Stomach (tissue), 9 donors: ENCODE data around the gene RNFT2. TPM values are rescaled to one million over a fixed set of nuclear protein-coding genes. Genes with fewer than 3 reads are reported as not detected.

Source experiments
- DNase-seq, 2 donors: peaks; one replicate each; pipeline versions ENCODE4 v3.0.0 to v3.0.0-alpha.2; 2013 to 2019
- H3K27ac ChIP-seq, 5 donors: fragments of 200-600 bp in 4 of 5; sonication (generic) in 4 of 5; one replicate each; pipeline ENCODE4 v1.5.1; 2013 to 2019; ENCODE audit warnings: mild to moderate bottlenecking in 1 of 5, moderate library complexity in 1 of 5
- H3K27me3 ChIP-seq, 3 donors: fragments of 200-600 bp; sonication (generic); one replicate each; pipeline ENCODE4 v1.5.1; 2017 to 2019; ENCODE audit warnings: mixed run types in 1 of 3
- H3K36me3 ChIP-seq, 4 donors: fragments of 200-600 bp; sonication (generic); 1 replicate in 3 of 4; 2 replicates in 1 of 4; pipeline ENCODE4 v1.5.1; 2016 to 2019
- H3K4me1 ChIP-seq, 4 donors: fragments of 200-600 bp; sonication (generic); one replicate each; pipeline ENCODE4 v1.5.1; 2016 to 2019
- H3K4me3 ChIP-seq, 4 donors: fragments of 200-600 bp; sonication (generic) in 3 of 4; one replicate each; pipeline ENCODE4 v1.5.1; 2016 to 2019; ENCODE audit warnings: mild to moderate bottlenecking in 1 of 4
- H3K9me3 ChIP-seq, 4 donors: fragments of 200-600 bp; sonication (generic); one replicate each; pipeline ENCODE4 v1.5.1; 2016 to 2019
- CTCF ChIP-seq, 7 experiments: fragments of 450-650 bp in 4 of 7; fragments of 200-600 bp in 3 of 7; sonication (generic) in 3 of 7; IDR thresholded peaks; one replicate each; pipeline ENCODE4 v1.5.1; 2016 to 2019; ENCODE audit warnings: antibody characterized with exemption in 7 of 7, control low read depth in 2 of 7, mild to moderate bottlenecking in 1 of 7
- EP300 ChIP-seq: sonication (generic); formaldehyde crosslinking; IDR thresholded peaks from one replicate; pipeline ENCODE4 v1.6.1; 2017; ENCODE audit warnings: antibody characterized with exemption
- POLR2A ChIP-seq, 4 donors: fragments of 450-650 bp; IDR thresholded peaks; one replicate each; pipeline ENCODE4 v1.6.1; 2016; ENCODE audit warnings: antibody characterized with exemption in 4 of 4, control low read depth in 2 of 4, mild to moderate bottlenecking in 1 of 4, moderate library complexity in 1 of 4
- POLR2AphosphoS5 ChIP-seq, 3 donors: sonication (generic); formaldehyde crosslinking; IDR thresholded peaks; one replicate each; pipeline ENCODE4 v1.6.1; 2016; ENCODE audit warnings: antibody characterized with exemption in 3 of 3
- WGBS, 5 donors: extraction: QIAGEN DNeasy Blood & Tissue Kit in 3 of 5; methylation state at CpG; one replicate each; pipeline versions ENCODE4 v1.1.5 to v1.1.7; 2013 to 2018; 5-methylcytosine and 5-hydroxymethylcytosine counted together
- intact Hi-C: fragments of 100-400 bp; cut with DNase I; formaldehyde crosslinking; loops from one replicate; pipeline ENCODE4 v1.15.1; 2023; ENCODE audit warnings: low total_unique reads
- polyA plus RNA-seq, 3 donors: library from polyadenylated mRNA; stranded (reverse); fragments of 200-250 nt; gene quantifications; one replicate each; pipeline ENCODE4 v1.2.3, GENCODE V29; 2013
- total RNA-seq, 5 donors: library from RNA; depleted of rRNA; stranded (reverse); fragments of >200 nt; gene quantifications; one replicate each; pipeline versions ENCODE4 v1.1.0 to v1.2.3, GENCODE V29; 2014 to 2016
- donor health status: healthy with polysubstance abuse.
- donor health status: Bipolar disorder and iron deficiency.
- donor health status: healthy.

The RNFT2 gene
- total and polyA plus RNA-seq, 8 donors, result 0.43 to 12.7 (median 1.6) TPM; not detected in 2

- no peak overlapping the region for H3K4me3 ChIP-seq
- 59 to 82% (median 77%) methylated on average over 1 of the region's 1 CpG for WGBS, 5 donors
- H3K27ac ChIP-seq, result no peak overlapping the region
These were observed 52.0 kb downstream of the RNFT2 start for GRCh38 chr12:116790066-116790465.

GRCh38 chr12:116792403-116792802 lies 54.3 kb downstream of the RNFT2 start:
- H3K27ac ChIP-seq, result no peak overlapping the region
- no peaks in the 10 kb centered on the region for H3K36me3 ChIP-seq
- 69 to 88% (median 83%) methylated on average over 10 of the region's 10 CpGs for WGBS, 5 donors
- no peak overlapping the region for H3K4me3 ChIP-seq
- no peaks in the 10 kb centered on the region for H3K9me3 ChIP-seq
- TF ChIP-seq POLR2A (IDR thresholded peaks at IDR 0.05) (no peak), CTCF (IDR thresholded peaks at IDR 0.05) (no peak), POLR2AphosphoS5 (IDR thresholded peaks at IDR 0.05) (no peak), EP300 (no peak)
- peak in 1 of 2 donors; percentile 13 for DNase-seq
- H3K4me1 ChIP-seq, result no peaks in the 10 kb centered on the region
- intact Hi-C loops, result no loop called here
- H3K27me3 ChIP-seq, result no peaks in the 10 kb centered on the region

More at GRCh38 chr12:116790066-116790465, 52.0 kb downstream of the RNFT2 start:
- DNase-seq, result no peak
- H3K27me3 ChIP-seq, result no peaks in the 10 kb centered on the region
- no peaks in the 10 kb centered on the region for H3K4me1 ChIP-seq
- no peaks in the 10 kb centered on the region for H3K9me3 ChIP-seq
- TF ChIP-seq CTCF (IDR thresholded peaks at IDR 0.05) (no peak), POLR2AphosphoS5 (IDR thresholded peaks at IDR 0.05) (no peak), POLR2A (IDR thresholded peaks at IDR 0.05) (no peak), EP300 (no peak)
- intact Hi-C loops, result no loop called here
- H3K36me3 ChIP-seq, result no peaks in the 10 kb centered on the region

GRCh38 chr12:116794725-116795124 lies 56.6 kb downstream of the RNFT2 start:
- intact Hi-C loops, result no loop called here
- 70 to 97% (median 86%) methylated on average over 4 of the region's 4 CpGs for WGBS, 5 donors
- Histone ChIP-seq H3K27ac (no peak overlapping the region), H3K4me1 (no peaks in the 10 kb centered on the region), H3K9me3 (peaks cover 0 to 16% (median 15%) of the 10 kb centered on the region in 4 donors), H3K4me3 (no peak overlapping the region), H3K27me3 (no peaks in the 10 kb centered on the region), H3K36me3 (no peaks in the 10 kb centered on the region)
- DNase-seq, result no peak
- TF ChIP-seq POLR2AphosphoS5 (IDR thresholded peaks at IDR 0.05) (no peak), POLR2A (IDR thresholded peaks at IDR 0.05) (no peak), CTCF (IDR thresholded peaks at IDR 0.05) (no peak), EP300 (no peak)

- Histone ChIP-seq H3K4me3 (no peak overlapping the region), H3K9me3 (peaks cover 0 to 18% (median 17%) of the 10 kb centered on the region in 4 donors), H3K27me3 (no peaks in the 10 kb centered on the region), H3K36me3 (no peaks in the 10 kb centered on the region), H3K4me1 (no peaks in the 10 kb centered on the region), H3K27ac (no peak overlapping the region)
- TF ChIP-seq CTCF (IDR thresholded peaks at IDR 0.05), result no peak
- TF ChIP-seq EP300, result no peak
- TF ChIP-seq POLR2A (IDR thresholded peaks at IDR 0.05), result no peak
- no peak for TF ChIP-seq POLR2AphosphoS5 (IDR thresholded peaks at IDR 0.05)
- WGBS, 5 donors, result 86 to 93% (median 88%) methylated on average over 6 of the region's 6 CpGs
- no peak for DNase-seq
- intact Hi-C loops, result no loop called here
These were observed 59.8 kb downstream of the RNFT2 start for GRCh38 chr12:116797885-116798284.
